Pulmonary artery endothelial cell (primary cell): Measurements from ENCODE around the gene TRIM52. TPM values are rescaled to one million over a fixed set of nuclear protein-coding genes. Genes with fewer than 3 reads are reported as not detected.
"Not testable (repeated sequence)": the region's sequence is repeated elsewhere in the genome, so short reads cannot be mapped to it uniquely, and the experiment has no call there.

Experiments
- DNase-seq: peaks from one replicate; pipeline ENCODE4 v3.0.0-alpha.2; 2011; ENCODE audit warnings: low read depth, low spot score
- total RNA-seq: library from RNA; depleted of rRNA; stranded (reverse); fragments of >200 nt; gene quantifications from 2 replicates; pipeline ENCODE4 v1.2.3, GENCODE V29; 2014

Gene TRIM52
- total RNA-seq, 1 donor from 2014 or later: 4.2 TPM

DNA sequence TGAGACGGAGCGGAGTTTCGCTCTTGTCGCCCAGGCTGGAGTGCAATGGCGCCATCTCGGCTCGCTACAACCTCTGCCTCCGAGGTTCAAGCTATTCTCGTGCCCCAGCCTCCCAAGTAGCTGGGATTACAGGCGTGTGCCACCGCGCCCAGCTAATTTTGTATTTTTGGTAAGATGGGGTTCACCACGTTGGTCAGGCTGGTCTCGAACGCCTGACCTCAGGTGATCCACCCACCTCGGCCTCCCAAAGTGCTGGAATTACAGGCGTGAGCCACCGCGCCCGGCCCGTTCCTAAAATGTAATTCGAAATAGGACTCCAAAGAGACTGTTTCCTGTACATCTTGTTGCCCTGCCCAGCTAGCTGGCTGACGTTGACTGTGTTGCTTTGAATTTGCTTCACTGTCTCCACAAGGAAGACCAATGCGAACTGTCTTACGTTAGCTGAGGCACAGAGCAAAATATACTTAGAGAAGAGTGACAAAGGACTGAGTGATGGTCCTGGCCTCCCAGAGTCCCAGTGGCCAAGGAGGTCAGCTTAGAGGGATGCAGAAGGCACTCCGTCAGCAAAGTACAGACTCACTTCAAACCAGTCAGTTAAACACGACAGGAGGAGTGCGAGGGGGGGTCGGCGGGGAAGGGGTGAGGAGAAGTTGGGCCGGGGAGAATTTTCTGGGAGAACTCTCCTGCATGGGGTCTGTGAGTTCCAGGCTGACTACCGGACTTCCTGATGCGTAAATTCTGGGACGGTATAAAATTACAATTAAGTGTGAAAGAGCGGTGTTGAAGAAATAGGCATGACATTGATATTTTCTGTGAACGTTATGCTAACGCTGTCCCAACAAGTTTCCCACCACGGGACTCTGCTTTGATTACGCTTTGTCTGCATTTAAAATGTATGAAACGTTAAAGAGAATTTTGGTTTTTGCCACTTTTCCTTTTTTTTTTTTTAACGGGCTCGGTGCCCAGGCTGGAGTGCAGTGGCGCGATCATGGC lies 44.6 kb downstream of the TRIM52 start:
- DNase-seq: no peak

DNA sequence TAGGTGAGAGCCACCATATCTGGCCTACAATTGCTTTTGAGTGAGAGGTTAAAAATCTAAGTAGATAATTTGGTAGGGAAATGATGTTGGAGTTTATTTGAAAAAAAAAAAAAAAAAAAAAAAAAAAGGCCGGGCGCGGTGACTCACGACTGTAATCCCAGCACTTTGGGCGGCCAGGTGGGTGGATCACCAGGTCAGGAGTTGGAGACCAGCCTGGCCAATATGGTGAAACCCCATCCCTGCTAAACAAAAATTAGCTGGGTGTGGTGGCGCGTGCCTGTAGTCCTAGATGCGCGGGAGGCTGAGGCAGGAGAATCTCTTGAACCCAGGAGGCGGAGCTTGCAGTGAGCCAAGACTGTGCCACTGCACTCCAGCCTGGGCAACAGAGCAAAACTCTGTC lies 46.7 kb downstream of the TRIM52 start:
- DNase-seq: not testable (repeated sequence)

DNA sequence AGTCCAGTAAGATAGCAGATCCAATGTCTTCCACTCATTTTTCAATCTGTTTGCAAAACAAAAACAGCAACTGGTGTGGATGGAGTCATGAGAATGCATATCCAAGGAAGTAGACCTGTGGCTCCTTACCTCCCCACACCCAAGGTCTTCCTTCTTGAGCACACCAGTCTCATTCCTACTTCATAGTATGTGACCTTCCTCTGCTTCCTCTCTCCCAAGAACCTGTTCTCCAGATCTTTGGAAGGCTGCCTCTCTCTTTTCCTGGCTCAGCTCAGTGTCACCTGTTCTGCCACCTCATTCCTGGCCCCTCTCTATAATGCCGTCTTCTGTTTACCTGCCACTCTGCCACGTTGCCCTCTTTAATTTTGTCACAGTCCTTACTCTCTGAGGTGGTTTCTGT lies 48.0 kb downstream of the TRIM52 start:
- DNase-seq: no peak

DNA sequence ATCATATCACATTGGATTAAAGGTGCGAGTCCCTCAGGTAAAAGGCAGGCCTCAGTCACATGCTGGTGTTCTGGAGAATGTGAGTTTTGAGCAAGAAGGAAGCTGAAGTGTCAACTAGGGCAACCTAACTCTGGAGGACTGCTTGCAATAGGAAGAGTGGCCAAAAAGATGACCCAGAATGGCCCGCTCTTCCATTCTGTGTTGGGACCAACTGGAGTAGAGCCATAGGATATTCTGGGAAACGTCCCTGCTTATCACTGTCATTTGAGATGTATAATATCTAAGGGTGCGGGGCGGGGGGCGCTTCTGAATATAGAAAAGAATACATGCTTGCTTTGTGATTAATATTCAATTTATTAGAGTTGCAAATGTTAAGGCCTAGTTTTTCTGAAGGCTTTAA lies 48.9 kb downstream of the TRIM52 start:
- no peak for DNase-seq

DNA sequence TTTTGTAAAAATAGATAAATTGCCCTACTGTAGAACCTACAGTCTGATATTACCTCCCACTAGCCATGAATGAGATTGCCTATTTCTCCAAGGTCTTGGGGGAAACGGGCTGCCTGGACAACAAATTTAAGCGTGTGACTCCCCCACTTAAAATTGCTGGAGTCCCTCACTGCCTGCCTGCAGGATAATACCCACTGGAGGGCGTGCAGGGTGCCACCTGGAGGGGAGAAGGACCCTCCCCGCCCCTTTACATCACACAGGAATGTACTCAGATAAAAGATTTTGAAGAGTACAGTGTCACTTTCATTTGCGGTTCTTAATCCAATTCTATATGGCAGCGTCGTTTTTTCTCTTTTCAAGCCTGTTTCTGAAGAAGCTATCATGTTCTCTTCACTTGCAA lies 49.7 kb downstream of the TRIM52 start:
- DNase-seq: no peak

DNA sequence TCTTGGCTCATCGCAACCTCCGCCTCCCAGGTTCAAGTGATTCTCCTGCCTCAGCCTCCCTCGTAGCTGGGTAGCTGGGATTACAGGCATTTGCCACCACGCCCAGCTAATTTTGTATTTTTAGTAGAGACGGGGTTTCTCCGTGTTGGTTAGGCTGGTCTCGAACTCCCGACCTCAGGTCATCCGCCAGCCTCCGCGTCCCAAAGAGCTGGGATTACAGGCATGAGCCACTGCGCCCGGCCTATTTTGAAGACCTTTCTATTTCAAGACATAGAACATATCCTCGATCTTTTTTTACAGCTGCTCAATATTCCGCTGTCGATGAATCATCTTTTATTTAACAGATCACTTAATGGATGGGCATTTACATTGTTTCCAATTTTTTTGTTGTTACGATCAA lies 50.2 kb downstream of the TRIM52 start:
- not testable (repeated sequence) for DNase-seq

DNA sequence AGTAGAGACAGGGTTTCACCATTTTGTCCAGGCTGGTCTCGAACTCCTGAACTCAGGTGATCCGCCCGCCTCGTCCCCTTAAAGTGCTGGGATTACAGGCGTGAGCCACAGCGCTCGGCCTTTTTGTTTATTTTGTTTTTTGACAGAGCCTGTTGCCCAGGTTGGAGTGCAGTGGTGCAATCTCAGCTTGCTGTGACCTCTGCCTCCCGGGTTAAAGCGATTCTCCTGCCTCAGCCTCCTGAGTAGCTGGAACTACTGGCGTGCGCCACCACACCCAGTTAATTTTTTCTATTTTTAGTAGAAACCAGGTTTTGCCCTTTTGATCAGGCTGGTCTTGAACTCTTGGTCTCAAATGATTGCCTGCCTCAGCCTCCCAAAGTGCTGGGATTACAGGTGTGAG lies 50.8 kb downstream of the TRIM52 start:
- DNase-seq: not testable (repeated sequence)

DNA sequence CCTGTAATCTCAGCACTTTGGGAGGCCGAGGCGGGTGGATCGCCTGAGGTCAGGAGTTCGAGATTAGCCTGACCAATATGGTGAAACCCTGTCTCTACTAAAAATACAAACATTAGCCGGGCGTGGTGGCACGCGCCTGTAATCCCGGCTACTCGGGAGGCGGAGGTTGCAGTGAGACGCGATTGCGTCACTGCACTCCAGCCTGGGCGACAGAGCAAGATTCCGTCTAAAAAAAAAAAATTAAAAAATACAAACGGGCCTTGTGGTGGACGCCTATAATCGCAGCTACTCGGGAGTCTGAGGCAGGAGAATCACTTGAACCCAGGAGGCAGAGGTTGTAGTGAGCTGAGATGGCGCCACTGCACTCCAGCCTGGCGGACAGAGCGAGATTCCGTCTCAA lies 51.9 kb downstream of the TRIM52 start:
- not testable (repeated sequence) for DNase-seq

DNA sequence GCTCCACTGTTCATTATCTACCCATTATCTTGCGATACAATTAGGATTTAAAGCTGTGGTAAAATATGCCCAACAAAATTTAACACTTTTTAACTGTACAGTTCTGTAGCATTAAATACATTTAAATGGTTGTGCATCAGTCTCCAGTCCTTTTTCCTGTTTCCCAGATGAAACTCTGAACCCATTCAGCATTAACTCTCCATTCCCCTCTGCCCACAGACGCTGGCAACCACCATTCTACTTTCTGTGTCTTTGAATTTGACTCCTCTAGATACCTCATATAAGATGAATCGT lies 53.0 kb downstream of the TRIM52 start:
- DNase-seq: no peak

DNA sequence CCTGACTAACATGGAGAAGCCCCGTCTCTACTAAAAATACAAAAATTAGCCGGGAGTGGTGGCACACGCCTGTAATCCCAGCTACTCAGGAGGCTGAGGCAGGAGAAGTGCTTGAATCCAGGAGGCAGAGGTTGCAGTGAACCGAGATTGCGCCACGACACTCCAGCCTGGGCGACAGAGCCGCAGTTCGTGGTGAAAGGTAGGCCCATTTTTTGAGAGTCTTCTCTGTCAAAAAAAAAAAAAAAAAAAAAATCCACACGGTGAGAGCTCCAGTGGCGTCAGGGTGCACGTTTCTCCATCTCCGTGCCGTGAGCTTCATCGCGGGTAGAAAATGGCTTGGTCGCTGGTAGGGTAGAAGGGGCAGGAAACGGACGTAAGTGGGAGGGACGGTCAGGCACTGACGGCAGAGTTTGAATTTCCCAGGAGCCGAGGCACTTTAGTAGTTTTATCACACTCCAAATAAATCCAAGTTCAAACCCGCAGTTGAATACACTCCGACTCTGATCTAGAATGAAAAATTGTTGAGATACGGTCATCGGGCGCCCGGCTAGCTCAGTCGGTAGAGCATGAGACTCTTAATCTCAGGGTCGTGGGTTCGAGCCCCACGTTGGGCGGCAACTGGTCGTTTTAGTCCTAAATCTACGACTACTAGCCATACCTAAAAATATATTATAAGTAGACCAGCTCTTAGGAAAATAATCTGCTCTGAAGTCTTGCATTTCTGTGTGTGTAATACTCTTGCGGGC lies 53.6 kb downstream of the TRIM52 start:
- DNase-seq: no peak

DNA sequence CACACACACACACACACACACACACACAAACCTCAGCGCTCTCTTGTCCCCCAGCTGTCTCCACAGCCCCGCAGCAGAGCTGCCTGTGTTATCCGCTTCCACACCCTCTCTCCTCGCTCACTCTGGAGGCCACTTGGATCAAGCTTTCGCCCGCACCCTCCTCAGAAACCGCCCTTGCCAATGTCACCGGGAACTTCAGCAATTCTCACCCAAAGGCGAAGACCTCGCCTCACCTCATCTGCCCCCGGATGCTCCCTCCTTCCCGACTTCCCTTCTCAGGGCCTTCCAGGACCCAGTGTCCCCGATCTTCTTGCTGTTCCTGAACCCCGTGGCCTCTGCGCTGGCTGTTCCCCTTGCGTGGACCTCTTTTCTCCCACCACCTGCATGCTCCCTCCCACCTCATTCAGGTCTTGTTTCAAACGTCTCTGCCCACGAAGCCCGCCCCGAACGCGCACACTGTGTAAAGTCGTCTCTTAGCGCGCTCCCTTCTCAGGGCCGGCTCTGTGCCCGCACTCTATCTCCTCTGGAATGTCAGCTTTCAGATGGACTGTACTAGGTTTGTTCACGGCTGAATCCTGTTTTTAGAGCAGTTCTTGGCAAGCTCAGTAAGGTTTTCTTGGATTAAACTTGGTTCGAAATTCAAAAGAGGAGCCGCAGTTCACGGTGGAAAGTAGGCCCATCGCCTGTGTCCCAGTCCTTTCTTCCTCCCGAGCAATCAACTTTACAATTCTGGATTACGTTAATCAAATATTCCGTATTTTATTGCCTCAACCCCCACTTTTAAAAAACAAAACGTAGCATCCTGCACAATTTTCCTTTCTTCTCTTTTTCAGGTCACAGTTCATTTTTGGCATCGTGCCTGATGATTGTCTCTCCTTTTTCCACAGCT lies 54.9 kb downstream of the TRIM52 start:
- no peak for DNase-seq

Other genes starting within 250 kb of the TRIM52 start
- 0.04 and 0.07 TPM in 2 replicates for gene BTNL9, start 220.9 kb downstream of the TRIM52 start, total RNA-seq
- gene OR2V1, start 130.0 kb downstream of the TRIM52 start, total RNA-seq: not detected in 2 replicates
- not detected in 2 replicates for gene OR2V2, start 113.6 kb downstream of the TRIM52 start, total RNA-seq
- 15.5 and 16.9 TPM in 2 replicates for gene TRIM7, start 55.9 kb downstream of the TRIM52 start, total RNA-seq
- gene TRIM41, start 37.9 kb downstream of the TRIM52 start, total RNA-seq: 10.9 and 11.7 TPM in 2 replicates
- 5,736 and 8,367 TPM in 2 replicates for gene RACK1, start 17.2 kb downstream of the TRIM52 start, total RNA-seq
- not detected in 2 replicates for gene OR4F3, start 106.1 kb upstream of the TRIM52 start, total RNA-seq